ENCODE results near the gene CTU1.

The CTU1 gene

DNA sequence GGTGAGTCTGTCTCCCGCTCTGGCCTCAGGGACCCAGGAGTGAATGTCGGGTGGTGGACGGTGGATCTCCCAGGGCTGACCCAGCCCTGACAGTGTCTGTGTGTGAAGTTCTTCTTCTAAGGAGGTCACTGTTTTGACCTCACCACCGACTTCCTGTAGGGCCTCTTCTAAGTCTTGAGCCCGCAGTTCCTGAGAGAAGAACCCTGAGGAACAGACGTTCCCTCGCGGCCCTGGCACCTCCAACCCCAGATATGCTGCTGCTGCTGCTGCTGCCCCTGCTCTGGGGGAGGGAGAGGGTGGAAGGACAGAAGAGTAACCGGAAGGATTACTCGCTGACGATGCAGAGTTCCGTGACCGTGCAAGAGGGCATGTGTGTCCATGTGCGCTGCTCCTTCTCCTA, 33.9 kb upstream of the CTU1 start, which contains the start of gene SIGLEC7:
TSS of gene SIGLEC7 (plus strand) at position 183 of the 400 bp plus-strand sequence. CDS start at position 252, 69 bp downstream.
- no peaks in the 10 kb centered on the region for H3K27me3 ChIP-seq (ENCODE audit: control insufficient read depth, insufficient read depth, low read length)
- H3K36me3 ChIP-seq (ENCODE audit: control insufficient read depth, low read depth, low read length), result no peaks in the 10 kb centered on the region
- no peak within 1 kb of the TSS for H3K27ac ChIP-seq (ENCODE audit: low read length)
- no peaks in the 10 kb centered on the region for H3K9me3 ChIP-seq (ENCODE audit: control insufficient read depth, low read depth, low read length)
- no peak within 1 kb of the TSS for H3K4me3 ChIP-seq (ENCODE audit: low read length)
- H3K9ac ChIP-seq (ENCODE audit: low read length), result no peak within 1 kb of the TSS
- H3K4me1 ChIP-seq (ENCODE audit: control insufficient read depth, low read depth, low read length), result peaks cover 13% of the 10 kb centered on the region

DNA sequence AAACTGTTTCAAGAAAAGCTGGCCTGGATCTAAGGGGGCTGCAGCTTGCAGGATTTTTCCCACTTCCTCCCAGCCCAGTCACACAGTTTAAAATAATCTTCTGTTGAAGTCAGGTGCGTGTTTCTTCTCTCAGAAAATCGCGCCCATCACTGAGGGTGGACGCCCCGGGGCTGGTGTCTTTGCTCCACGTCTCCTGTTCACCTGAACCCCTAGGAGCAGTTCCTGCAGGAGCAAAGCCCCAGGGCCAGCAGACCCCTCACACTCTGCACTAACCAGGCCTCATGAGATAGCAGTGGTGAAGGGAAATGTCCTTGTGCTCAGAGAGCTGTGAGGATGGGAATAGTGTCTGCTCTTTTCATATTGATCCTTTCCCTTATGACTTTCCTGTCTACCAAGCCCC, 33.0 kb upstream of the CTU1 start:
- H3K27ac ChIP-seq (ENCODE audit: low read length), result no peak overlapping the region
- H3K9ac ChIP-seq (ENCODE audit: low read length), result no peak overlapping the region
- no peaks in the 10 kb centered on the region for H3K27me3 ChIP-seq (ENCODE audit: control insufficient read depth, insufficient read depth, low read length)
- peaks cover 13% of the 10 kb centered on the region for H3K4me1 ChIP-seq (ENCODE audit: control insufficient read depth, low read depth, low read length)
- no peaks in the 10 kb centered on the region for H3K36me3 ChIP-seq (ENCODE audit: control insufficient read depth, low read depth, low read length)
- peak overlapping the region; percentile 44 for H3K4me3 ChIP-seq (ENCODE audit: low read length)
- no peaks in the 10 kb centered on the region for H3K9me3 ChIP-seq (ENCODE audit: control insufficient read depth, low read depth, low read length)

DNA sequence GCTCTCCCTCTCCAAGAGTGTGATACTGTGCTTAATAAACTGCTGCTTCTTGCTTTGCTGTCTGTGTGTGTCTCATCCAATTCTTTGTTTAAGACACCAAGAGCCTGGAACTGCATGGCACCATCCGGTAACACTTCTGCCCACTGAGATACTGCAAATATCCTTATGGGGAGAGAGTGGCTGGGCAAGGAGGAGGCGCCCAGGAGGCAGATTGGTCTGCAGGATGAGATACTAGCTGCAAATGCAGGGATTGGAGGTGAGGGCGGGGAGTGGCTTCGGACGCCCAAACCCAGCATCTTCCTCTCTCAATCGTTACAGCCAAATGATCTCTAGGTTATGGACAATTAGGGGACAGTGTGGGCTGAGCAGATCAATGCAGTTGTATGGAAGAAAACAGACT, 32.2 kb upstream of the CTU1 start:
- Histone ChIP-seq H3K9me3 (ENCODE audit: control insufficient read depth, low read depth, low read length) (no peaks in the 10 kb centered on the region), H3K9ac (ENCODE audit: low read length) (no peak overlapping the region), H3K4me1 (ENCODE audit: control insufficient read depth, low read depth, low read length) (peaks cover 13% of the 10 kb centered on the region), H3K27me3 (ENCODE audit: control insufficient read depth, insufficient read depth, low read length) (no peaks in the 10 kb centered on the region), H3K4me3 (ENCODE audit: low read length) (peak overlapping the region; percentile 44), H3K36me3 (ENCODE audit: control insufficient read depth, low read depth, low read length) (no peaks in the 10 kb centered on the region), H3K27ac (ENCODE audit: low read length) (no peak overlapping the region)

DNA sequence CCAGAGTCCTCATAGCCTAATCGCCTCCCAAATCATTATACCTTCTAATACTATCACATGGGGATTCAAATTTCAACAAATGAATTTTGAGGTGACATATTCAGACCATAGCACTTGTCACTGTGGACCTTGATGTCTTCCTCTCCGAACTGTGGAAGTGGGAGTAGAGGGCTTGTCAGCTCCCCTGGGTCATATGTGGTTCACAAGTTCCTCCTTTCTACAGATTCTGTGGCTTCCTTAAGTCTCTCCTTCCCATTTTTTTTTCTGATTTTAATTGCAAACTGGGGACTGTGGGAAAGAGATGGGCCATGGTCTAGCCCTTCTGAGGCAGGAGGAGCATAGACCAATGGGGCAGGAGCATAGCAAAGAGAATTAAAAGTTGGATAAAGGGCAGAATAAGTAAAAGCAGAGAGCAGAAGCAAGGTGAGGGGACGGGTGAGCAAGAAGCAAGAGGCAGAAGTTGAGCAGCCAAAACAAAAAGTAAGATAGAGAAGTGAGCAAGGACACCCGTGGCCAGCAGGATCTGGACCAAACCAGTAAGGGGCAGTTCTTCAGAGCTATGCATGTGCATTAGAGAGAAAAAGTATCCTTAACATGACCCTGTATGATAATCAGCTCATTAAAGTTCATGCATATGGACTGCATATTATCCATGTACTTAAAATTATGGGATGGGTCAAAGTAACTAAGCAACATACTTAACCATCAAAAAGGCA, 31.2 kb upstream of the CTU1 start:
- Histone ChIP-seq H3K4me3 (ENCODE audit: low read length) (no peak overlapping the region), H3K9ac (ENCODE audit: low read length) (no peak overlapping the region), H3K4me1 (ENCODE audit: control insufficient read depth, low read depth, low read length) (peaks cover 13% of the 10 kb centered on the region), H3K27me3 (ENCODE audit: control insufficient read depth, insufficient read depth, low read length) (no peaks in the 10 kb centered on the region), H3K36me3 (ENCODE audit: control insufficient read depth, low read depth, low read length) (no peaks in the 10 kb centered on the region), H3K27ac (ENCODE audit: low read length) (no peak overlapping the region), H3K9me3 (ENCODE audit: control insufficient read depth, low read depth, low read length) (no peaks in the 10 kb centered on the region)

DNA sequence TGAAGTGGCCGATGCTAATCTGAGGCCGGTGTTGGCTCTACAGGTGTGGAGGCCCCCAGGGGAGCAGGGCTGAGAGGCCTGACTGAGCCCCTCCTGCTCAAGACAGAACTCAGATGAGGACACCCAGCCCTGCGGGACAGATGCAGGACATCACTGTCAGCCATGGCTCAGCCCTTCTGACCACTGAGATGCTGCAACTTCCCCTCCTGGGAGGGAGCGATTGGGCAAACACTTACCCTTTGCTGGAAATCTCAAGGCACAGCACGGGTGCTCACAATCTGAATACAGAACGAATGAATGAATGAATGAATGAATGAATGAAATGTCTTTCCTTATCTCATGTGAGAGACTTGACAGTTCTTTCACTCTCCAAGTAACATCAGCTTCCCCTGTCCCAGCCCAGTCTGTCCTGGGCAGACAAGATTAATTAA, 30.4 kb upstream of the CTU1 start:
- H3K9ac ChIP-seq (ENCODE audit: low read length), result no peak overlapping the region
- H3K4me1 ChIP-seq (ENCODE audit: control insufficient read depth, low read depth, low read length), result peaks cover 13% of the 10 kb centered on the region
- no peak overlapping the region for H3K4me3 ChIP-seq (ENCODE audit: low read length)
- no peaks in the 10 kb centered on the region for H3K27me3 ChIP-seq (ENCODE audit: control insufficient read depth, insufficient read depth, low read length)
- H3K9me3 ChIP-seq (ENCODE audit: control insufficient read depth, low read depth, low read length), result no peaks in the 10 kb centered on the region
- H3K36me3 ChIP-seq (ENCODE audit: control insufficient read depth, low read depth, low read length), result no peaks in the 10 kb centered on the region
- H3K27ac ChIP-seq (ENCODE audit: low read length), result no peak overlapping the region

DNA sequence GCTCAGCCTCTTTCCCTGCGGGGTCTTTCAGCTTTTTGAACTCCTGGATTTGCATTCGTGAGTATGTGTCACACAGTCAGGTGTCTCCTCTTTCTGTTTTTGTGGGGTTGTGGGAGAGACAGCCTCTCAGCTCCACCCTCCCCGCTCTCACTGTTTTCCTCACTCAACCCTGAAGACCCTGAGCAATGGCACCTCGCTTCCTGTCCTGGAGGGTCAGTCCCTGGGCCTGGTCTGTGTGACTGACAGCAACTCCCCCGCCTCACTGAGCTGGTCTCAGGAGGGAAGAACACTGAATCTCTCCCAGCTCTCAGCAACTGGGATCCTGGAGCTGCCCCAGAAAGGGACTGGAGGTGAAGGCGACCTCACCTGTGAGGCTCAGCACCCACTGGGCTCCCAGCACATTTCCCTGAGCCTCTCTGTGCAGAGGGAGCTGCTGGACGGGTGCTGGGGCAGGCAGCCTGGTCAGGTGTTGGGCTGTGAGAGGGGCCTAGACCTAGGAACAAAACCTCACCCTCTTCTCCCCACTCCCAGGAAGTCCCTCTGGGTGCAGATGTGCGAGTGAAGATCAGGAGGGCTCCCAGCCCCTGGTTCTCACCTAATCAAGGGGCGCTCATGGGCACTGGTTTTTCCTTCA, 29.7 kb upstream of the CTU1 start:
- no peaks in the 10 kb centered on the region for H3K9me3 ChIP-seq (ENCODE audit: control insufficient read depth, low read depth, low read length)
- no peaks in the 10 kb centered on the region for H3K36me3 ChIP-seq (ENCODE audit: control insufficient read depth, low read depth, low read length)
- H3K27ac ChIP-seq (ENCODE audit: low read length), result no peak overlapping the region
- H3K4me1 ChIP-seq (ENCODE audit: control insufficient read depth, low read depth, low read length), result peaks cover 13% of the 10 kb centered on the region
- H3K27me3 ChIP-seq (ENCODE audit: control insufficient read depth, insufficient read depth, low read length), result no peaks in the 10 kb centered on the region
- no peak overlapping the region for H3K4me3 ChIP-seq (ENCODE audit: low read length)
- no peak overlapping the region for H3K9ac ChIP-seq (ENCODE audit: low read length)

- H3K27me3 ChIP-seq (ENCODE audit: control insufficient read depth, insufficient read depth, low read length), result no peaks in the 10 kb centered on the region
- no peak overlapping the region for H3K9ac ChIP-seq (ENCODE audit: low read length)
- H3K4me3 ChIP-seq (ENCODE audit: low read length), result no peak overlapping the region
- no peaks in the 10 kb centered on the region for H3K9me3 ChIP-seq (ENCODE audit: control insufficient read depth, low read depth, low read length)
- H3K36me3 ChIP-seq (ENCODE audit: control insufficient read depth, low read depth, low read length), result no peaks in the 10 kb centered on the region
- H3K27ac ChIP-seq (ENCODE audit: low read length), result no peak overlapping the region
- H3K4me1 ChIP-seq (ENCODE audit: control insufficient read depth, low read depth, low read length), result peaks cover 13% of the 10 kb centered on the region
Measured at GRCh38 chr19:51136851-51137551, 28.8 kb upstream of the CTU1 start.

DNA sequence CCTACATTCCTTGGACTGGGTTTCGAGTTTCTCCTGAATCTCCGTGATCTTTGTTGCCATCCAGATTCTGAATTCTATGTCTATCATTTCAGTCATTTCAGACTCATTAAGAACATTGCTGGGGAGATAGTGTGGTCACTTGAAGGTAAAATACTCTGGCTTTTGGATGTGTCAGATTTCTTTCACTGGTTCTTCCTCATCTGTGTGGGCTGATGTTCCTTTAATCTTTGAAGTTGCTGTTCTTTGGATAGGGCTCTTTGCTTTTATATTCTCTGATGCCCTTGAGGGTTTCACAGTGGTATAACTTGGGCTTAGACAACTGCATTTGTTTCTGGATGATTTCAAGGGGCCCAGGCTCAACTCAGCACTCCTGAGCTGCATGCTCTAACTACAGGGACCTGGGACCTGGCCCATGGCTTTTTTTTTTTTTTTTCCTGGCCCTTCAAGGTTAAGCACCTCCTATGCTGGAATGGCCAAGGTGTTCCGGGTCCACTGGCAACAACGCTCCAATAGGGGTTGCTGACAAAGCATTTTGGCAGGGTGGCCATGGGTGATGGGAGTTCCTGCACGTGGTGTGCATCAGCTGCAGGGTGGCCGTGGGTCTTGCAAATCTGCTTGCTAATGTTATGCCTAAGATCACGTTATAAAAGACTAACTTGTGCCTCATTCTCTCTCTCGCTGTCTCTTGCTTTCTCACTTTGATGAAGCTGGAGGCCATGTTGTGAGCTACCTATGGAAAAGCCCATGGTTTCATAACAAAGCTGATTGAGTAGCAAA, 28.0 kb upstream of the CTU1 start:
- H3K9me3 ChIP-seq (ENCODE audit: control insufficient read depth, low read depth, low read length), result no peaks in the 10 kb centered on the region
- peaks cover 11% of the 10 kb centered on the region for H3K4me1 ChIP-seq (ENCODE audit: control insufficient read depth, low read depth, low read length)
- no peak overlapping the region for H3K4me3 ChIP-seq (ENCODE audit: low read length)
- H3K27ac ChIP-seq (ENCODE audit: low read length), result no peak overlapping the region
- no peaks in the 10 kb centered on the region for H3K27me3 ChIP-seq (ENCODE audit: control insufficient read depth, insufficient read depth, low read length)
- no peak overlapping the region for H3K9ac ChIP-seq (ENCODE audit: low read length)
- no peaks in the 10 kb centered on the region for H3K36me3 ChIP-seq (ENCODE audit: control insufficient read depth, low read depth, low read length)

DNA sequence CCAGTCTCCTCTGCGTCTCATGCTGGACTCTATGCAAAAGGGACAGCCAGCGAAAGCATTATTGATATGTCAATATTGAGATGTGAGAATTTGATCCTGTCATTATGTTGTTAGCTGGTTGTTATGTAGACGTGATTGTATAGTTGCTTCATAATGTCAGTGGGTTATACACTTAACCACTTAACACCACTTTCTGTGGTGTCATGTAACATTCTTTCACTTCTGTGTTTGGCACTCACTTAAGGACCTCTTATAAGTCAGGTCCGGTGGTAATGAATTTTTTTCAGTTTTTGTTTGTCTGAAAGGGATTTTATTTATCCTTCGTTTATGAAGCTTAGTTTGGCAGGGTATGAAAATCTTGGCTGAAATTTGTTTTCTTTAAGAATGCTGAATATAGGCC, 26.8 kb upstream of the CTU1 start:
- no peak overlapping the region for H3K9ac ChIP-seq (ENCODE audit: low read length)
- no peaks in the 10 kb centered on the region for H3K4me1 ChIP-seq (ENCODE audit: control insufficient read depth, low read depth, low read length)
- no peaks in the 10 kb centered on the region for H3K9me3 ChIP-seq (ENCODE audit: control insufficient read depth, low read depth, low read length)
- no peak overlapping the region for H3K27ac ChIP-seq (ENCODE audit: low read length)
- H3K36me3 ChIP-seq (ENCODE audit: control insufficient read depth, low read depth, low read length), result no peaks in the 10 kb centered on the region
- H3K4me3 ChIP-seq (ENCODE audit: low read length), result no peak overlapping the region
- no peaks in the 10 kb centered on the region for H3K27me3 ChIP-seq (ENCODE audit: control insufficient read depth, insufficient read depth, low read length)

DNA sequence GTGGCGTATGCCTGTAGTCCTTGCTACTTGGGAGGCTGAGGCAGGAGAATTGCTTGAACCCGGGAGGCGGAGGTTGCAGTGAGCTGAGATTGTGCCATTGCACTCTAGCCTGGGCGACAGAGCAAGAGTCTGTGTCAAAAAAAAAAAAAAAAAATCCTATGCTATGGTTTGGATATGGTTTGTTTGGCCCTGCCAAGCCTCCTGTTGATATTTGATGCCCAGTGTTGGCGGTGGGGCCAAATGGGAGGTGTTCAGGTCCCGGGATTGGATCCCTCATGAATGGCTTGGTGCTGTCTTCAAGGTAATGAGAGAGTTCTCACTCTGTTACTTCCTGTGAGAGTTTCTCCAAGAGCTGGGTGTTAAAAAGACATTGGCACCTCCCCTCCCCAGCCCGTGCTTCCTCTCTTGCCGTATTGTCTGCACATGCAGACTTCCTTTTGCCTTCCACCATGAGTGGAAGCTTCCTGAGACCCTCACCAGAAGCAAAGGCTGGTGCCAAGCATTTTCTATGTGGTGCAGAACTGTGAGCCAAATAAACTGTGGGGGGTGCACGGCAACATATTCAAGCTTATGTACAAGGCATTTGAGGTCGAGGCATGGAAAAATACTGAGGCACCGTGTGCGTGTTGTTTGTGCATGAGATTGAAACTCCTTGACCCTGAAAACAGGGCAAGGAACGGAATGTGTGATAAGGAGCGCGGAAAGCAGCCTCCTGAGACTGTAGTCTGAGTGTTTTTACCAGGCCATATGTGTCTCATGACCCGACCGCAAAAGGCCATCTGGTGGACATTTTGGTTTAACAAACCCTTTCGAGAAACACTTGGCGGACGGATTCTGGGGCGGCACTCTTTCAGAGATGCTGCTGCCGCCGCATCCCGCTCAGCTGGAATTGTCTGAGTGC, 23.8 kb upstream of the CTU1 start:
- Histone ChIP-seq H3K4me3 (ENCODE audit: low read length) (no peak overlapping the region), H3K9ac (ENCODE audit: low read length) (no peak overlapping the region), H3K27me3 (ENCODE audit: control insufficient read depth, insufficient read depth, low read length) (no peaks in the 10 kb centered on the region), H3K27ac (ENCODE audit: low read length) (no peak overlapping the region), H3K36me3 (ENCODE audit: control insufficient read depth, low read depth, low read length) (no peaks in the 10 kb centered on the region), H3K4me1 (ENCODE audit: control insufficient read depth, low read depth, low read length) (no peaks in the 10 kb centered on the region), H3K9me3 (ENCODE audit: control insufficient read depth, low read depth, low read length) (no peaks in the 10 kb centered on the region)

Measured in iPS-18a (cell line).